WTC11 (cell line): ENCODE results near the gene FOXRED1. TPM values are rescaled to one million over a fixed set of nuclear protein-coding genes. Genes with fewer than 3 reads are reported as not detected.

ENCODE experiments used
- ATAC-seq: fragments of 200-7000 bp; cut with Tn5 transposase; 2 replicates; pipeline ENCODE4 v1.10.0; 2021; ENCODE audit warnings: mild to moderate bottlenecking, moderate library complexity
- CTCF ChIA-PET: fragments of 300-600 bp; sonication (Branson Sonifier 250); formaldehyde crosslinking; loops from one replicate; lab custom pipeline; 2021; ENCODE audit warnings: antibody characterized with exemption; lab: Charles Lee
- POLR2A ChIA-PET: fragments of 350-600 bp; sonication (Branson Sonifier 250); formaldehyde crosslinking; loops from one replicate; lab custom pipeline; 2021; ENCODE audit warnings: antibody characterized with exemption; lab: Charles Lee
- DNase-seq: peaks from one replicate; pipeline ENCODE4 v3.0.0; 2021; ENCODE audit warnings: low spot score
- H3K27ac Mint-ChIP-seq: 2 replicates; pipeline ENCODE4 v1.8.0; 2021; ENCODE audit warnings: mixed read lengths
- H3K27me3 Mint-ChIP-seq: 2 replicates; pipeline ENCODE4 v1.8.0; 2021; ENCODE audit warnings: low read depth, mild to moderate bottlenecking, moderate library complexity, mixed read lengths
- H3K36me3 Mint-ChIP-seq: 2 replicates; pipeline ENCODE4 v1.8.0; 2021; ENCODE audit warnings: mixed read lengths
- H3K4me1 Mint-ChIP-seq: 2 replicates; pipeline ENCODE4 v1.8.0; 2022; ENCODE audit warnings: mixed read lengths
- H3K4me3 Mint-ChIP-seq: 2 replicates; pipeline ENCODE4 v1.8.0; 2021; ENCODE audit warnings: mild to moderate bottlenecking, moderate library complexity, mixed read lengths
- H3K9me3 Mint-ChIP-seq: 2 replicates; pipeline ENCODE4 v1.8.0; 2021; ENCODE audit warnings: mixed read lengths
- ATF6 ChIP-seq: sonication (generic); formaldehyde crosslinking; IDR thresholded peaks from 2 replicates; pipeline ENCODE4 v1.8.1; 2023; ENCODE audit warnings: mild to moderate bottlenecking, missing genetic modification reagents
- CBFB ChIP-seq: sonication (generic); formaldehyde crosslinking; IDR thresholded peaks from 2 replicates; pipeline ENCODE4 v1.8.1; 2022; ENCODE audit warnings: mild to moderate bottlenecking, low read depth, missing genetic modification reagents
- CTCF ChIP-seq: fragments of 200-600 bp; IDR thresholded peaks from 2 replicates; pipeline ENCODE4 v1.8.0; 2022; ENCODE audit warnings: antibody characterized with exemption
- ETV6 ChIP-seq: sonication (generic); formaldehyde crosslinking; IDR thresholded peaks from 2 replicates; pipeline ENCODE4 v1.8.1; 2022; ENCODE audit warnings: mild to moderate bottlenecking, missing genetic modification reagents
- NFATC4 ChIP-seq: fragments of 250-450 bp; sonication (Bioruptor Pico); IDR thresholded peaks from 2 replicates; pipeline ENCODE4 v1.9.0; 2021; ENCODE audit warnings: mild to moderate bottlenecking
- PRDM15 ChIP-seq: sonication (generic); formaldehyde crosslinking; IDR thresholded peaks from 2 replicates; pipeline ENCODE4 v1.8.0; 2022; ENCODE audit warnings: missing genetic modification reagents
- RELA ChIP-seq: sonication (generic); formaldehyde crosslinking; IDR thresholded peaks from 2 replicates; pipeline ENCODE4 v1.8.1; 2022; ENCODE audit warnings: missing genetic modification reagents, mild to moderate bottlenecking, borderline replicate concordance
- SOX15 ChIP-seq: fragments of 250-450 bp; sonication (Bioruptor Pico); IDR thresholded peaks from 2 replicates; pipeline ENCODE4 v1.9.0; 2021; ENCODE audit warnings: mild to moderate bottlenecking
- TEAD4 ChIP-seq: sonication (generic); formaldehyde crosslinking; IDR thresholded peaks from 2 replicates; pipeline ENCODE4 v1.8.0; 2022; ENCODE audit warnings: mild to moderate bottlenecking, missing genetic modification reagents
- ZMAT4 ChIP-seq: fragments of 250-450 bp; sonication (Bioruptor Pico); IDR thresholded peaks from 2 replicates; pipeline ENCODE4 v1.9.0; 2021; ENCODE audit warnings: mild to moderate bottlenecking
- ZNF121 ChIP-seq: sonication (generic); formaldehyde crosslinking; IDR thresholded peaks from 2 replicates; pipeline ENCODE4 v1.8.0; 2023; ENCODE audit warnings: missing genetic modification reagents
- ZNF263 ChIP-seq: sonication (generic); formaldehyde crosslinking; IDR thresholded peaks from 2 replicates; pipeline ENCODE4 v1.8.1; 2022; ENCODE audit warnings: low read depth, mild to moderate bottlenecking, moderate library complexity, missing genetic modification reagents
- total RNA-seq: library from RNA; stranded (reverse); gene quantifications from 3 replicates; pipeline ENCODE4 v1.2.3, GENCODE V29; 2021
- TF ChIP-seq, protein P1 (sequence below): sonication (generic); formaldehyde crosslinking; IDR thresholded peaks from 2 replicates; pipeline ENCODE4 v1.8.0; 2023; ENCODE audit warnings: missing genetic modification reagents, mild to moderate bottlenecking, borderline replicate concordance
- TF ChIP-seq, protein P2 (sequence below): sonication (generic); formaldehyde crosslinking; IDR thresholded peaks from 2 replicates; pipeline ENCODE4 v1.8.1; 2022; ENCODE audit warnings: missing genetic modification reagents, borderline replicate concordance
- TF ChIP-seq, protein P3 (sequence below): fragments of 250-450 bp; sonication (Bioruptor Pico); IDR thresholded peaks from 2 replicates; pipeline ENCODE4 v1.9.0; 2021; ENCODE audit warnings: mild to moderate bottlenecking, borderline replicate concordance

FOXRED1 gene
- total RNA-seq, 1 experiment from 2014 or later, result 61.9 TPM

- TF ChIP-seq, protein P1, sequence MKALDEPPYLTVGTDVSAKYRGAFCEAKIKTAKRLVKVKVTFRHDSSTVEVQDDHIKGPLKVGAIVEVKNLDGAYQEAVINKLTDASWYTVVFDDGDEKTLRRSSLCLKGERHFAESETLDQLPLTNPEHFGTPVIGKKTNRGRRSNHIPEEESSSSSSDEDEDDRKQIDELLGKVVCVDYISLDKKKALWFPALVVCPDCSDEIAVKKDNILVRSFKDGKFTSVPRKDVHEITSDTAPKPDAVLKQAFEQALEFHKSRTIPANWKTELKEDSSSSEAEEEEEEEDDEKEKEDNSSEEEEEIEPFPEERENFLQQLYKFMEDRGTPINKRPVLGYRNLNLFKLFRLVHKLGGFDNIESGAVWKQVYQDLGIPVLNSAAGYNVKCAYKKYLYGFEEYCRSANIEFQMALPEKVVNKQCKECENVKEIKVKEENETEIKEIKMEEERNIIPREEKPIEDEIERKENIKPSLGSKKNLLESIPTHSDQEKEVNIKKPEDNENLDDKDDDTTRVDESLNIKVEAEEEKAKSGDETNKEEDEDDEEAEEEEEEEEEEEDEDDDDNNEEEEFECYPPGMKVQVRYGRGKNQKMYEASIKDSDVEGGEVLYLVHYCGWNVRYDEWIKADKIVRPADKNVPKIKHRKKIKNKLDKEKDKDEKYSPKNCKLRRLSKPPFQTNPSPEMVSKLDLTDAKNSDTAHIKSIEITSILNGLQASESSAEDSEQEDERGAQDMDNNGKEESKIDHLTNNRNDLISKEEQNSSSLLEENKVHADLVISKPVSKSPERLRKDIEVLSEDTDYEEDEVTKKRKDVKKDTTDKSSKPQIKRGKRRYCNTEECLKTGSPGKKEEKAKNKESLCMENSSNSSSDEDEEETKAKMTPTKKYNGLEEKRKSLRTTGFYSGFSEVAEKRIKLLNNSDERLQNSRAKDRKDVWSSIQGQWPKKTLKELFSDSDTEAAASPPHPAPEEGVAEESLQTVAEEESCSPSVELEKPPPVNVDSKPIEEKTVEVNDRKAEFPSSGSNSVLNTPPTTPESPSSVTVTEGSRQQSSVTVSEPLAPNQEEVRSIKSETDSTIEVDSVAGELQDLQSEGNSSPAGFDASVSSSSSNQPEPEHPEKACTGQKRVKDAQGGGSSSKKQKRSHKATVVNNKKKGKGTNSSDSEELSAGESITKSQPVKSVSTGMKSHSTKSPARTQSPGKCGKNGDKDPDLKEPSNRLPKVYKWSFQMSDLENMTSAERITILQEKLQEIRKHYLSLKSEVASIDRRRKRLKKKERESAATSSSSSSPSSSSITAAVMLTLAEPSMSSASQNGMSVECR (CRISPR knock-in tag), result no peak
- TF ChIP-seq SOX15 (CRISPR knock-in tag) (no peak), ZNF263 (CRISPR knock-in tag) (no peak), RELA (CRISPR knock-in tag) (no peak), ZMAT4 (CRISPR knock-in tag) (no peak)
- TF ChIP-seq, protein P2, sequence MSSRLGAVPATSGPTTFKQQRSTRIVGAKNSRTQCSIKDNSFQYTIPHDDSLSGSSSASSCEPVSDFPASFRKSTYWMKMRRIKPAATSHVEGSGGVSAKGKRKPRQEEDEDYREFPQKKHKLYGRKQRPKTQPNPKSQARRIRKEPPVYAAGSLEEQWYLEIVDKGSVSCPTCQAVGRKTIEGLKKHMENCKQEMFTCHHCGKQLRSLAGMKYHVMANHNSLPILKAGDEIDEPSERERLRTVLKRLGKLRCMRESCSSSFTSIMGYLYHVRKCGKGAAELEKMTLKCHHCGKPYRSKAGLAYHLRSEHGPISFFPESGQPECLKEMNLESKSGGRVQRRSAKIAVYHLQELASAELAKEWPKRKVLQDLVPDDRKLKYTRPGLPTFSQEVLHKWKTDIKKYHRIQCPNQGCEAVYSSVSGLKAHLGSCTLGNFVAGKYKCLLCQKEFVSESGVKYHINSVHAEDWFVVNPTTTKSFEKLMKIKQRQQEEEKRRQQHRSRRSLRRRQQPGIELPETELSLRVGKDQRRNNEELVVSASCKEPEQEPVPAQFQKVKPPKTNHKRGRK (CRISPR knock-in tag), result no peak
These were observed 12.7 kb upstream of the FOXRED1 start (continued) for GRCh38 chr11:126256216-126256615.

- no peaks in the 10 kb centered on the region for H3K27me3 Mint-ChIP-seq
- POLR2A ChIA-PET, result no interaction called here
- no peak overlapping the region for H3K4me3 Mint-ChIP-seq
- no peak for ATAC-seq
- peaks cover 55% of the 10 kb centered on the region for H3K36me3 Mint-ChIP-seq
- no peak for DNase-seq
- no peaks in the 10 kb centered on the region for H3K4me1 Mint-ChIP-seq
- no peak for TF ChIP-seq PRDM15 (CRISPR knock-in tag)
- no peak for TF ChIP-seq CTCF
- no peak for TF ChIP-seq ATF6
- TF ChIP-seq ZNF121 (CRISPR knock-in tag), result no peak
- TF ChIP-seq CBFB (CRISPR knock-in tag), result no peak
- no peak for TF ChIP-seq ZMAT4 (CRISPR knock-in tag)
- TF ChIP-seq TEAD4 (CRISPR knock-in tag), result no peak
- no peak for TF ChIP-seq ETV6 (CRISPR knock-in tag)
- TF ChIP-seq NFATC4 (CRISPR knock-in tag), result no peak
- TF ChIP-seq, protein P3, sequence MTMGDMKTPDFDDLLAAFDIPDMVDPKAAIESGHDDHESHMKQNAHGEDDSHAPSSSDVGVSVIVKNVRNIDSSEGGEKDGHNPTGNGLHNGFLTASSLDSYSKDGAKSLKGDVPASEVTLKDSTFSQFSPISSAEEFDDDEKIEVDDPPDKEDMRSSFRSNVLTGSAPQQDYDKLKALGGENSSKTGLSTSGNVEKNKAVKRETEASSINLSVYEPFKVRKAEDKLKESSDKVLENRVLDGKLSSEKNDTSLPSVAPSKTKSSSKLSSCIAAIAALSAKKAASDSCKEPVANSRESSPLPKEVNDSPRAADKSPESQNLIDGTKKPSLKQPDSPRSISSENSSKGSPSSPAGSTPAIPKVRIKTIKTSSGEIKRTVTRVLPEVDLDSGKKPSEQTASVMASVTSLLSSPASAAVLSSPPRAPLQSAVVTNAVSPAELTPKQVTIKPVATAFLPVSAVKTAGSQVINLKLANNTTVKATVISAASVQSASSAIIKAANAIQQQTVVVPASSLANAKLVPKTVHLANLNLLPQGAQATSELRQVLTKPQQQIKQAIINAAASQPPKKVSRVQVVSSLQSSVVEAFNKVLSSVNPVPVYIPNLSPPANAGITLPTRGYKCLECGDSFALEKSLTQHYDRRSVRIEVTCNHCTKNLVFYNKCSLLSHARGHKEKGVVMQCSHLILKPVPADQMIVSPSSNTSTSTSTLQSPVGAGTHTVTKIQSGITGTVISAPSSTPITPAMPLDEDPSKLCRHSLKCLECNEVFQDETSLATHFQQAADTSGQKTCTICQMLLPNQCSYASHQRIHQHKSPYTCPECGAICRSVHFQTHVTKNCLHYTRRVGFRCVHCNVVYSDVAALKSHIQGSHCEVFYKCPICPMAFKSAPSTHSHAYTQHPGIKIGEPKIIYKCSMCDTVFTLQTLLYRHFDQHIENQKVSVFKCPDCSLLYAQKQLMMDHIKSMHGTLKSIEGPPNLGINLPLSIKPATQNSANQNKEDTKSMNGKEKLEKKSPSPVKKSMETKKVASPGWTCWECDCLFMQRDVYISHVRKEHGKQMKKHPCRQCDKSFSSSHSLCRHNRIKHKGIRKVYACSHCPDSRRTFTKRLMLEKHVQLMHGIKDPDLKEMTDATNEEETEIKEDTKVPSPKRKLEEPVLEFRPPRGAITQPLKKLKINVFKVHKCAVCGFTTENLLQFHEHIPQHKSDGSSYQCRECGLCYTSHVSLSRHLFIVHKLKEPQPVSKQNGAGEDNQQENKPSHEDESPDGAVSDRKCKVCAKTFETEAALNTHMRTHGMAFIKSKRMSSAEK (CRISPR knock-in tag), result no peak
- TF ChIP-seq, all 79 proteins: peak for 0
- Mint-ChIP-seq H3K27ac (no peak overlapping the region), H3K9me3 (no peaks in the 10 kb centered on the region)
- CTCF ChIA-PET, result no interaction called here
These were observed 11.8 kb upstream of the FOXRED1 start for GRCh38 chr11:126257144-126257543.
